H1 (cell line): Measurements from ENCODE around the gene CXCL17. TPM values are rescaled to one million over a fixed set of nuclear protein-coding genes. Genes with fewer than 3 reads are reported as not detected.

Experiments used
- CTCF ChIA-PET: fragments of 300-600 bp; sonication (Branson Sonifier 250); formaldehyde crosslinking; loops from one replicate; lab custom pipeline; 2021; ENCODE audit not compliant: partially characterized antibody; lab: Charles Lee
- POLR2A ChIA-PET: fragments of 300-600 bp; sonication (Branson Sonifier 250); formaldehyde crosslinking; loops from one replicate; lab custom pipeline; 2021; ENCODE audit warnings: inconsistent platforms; ENCODE audit not compliant: partially characterized antibody; lab: Charles Lee
- DNase-seq, 2 experiments: peaks; one replicate each; pipeline versions ENCODE4 v3.0.0 to v3.0.0-alpha.2; 2010 to 2022; ENCODE audit warnings: low spot score in 2 of 2, low read depth in 1 of 2, mixed read lengths in 1 of 2
- FAIRE-seq: peaks from 2 replicates; lab custom pipeline; 2011; peaks lifted over from hg19 to GRCh38; lab: Jason Lieb, UNC
- H2AFZ ChIP-seq: 2 replicates; pipeline ENCODE4 v1.8.1; 2012; ENCODE audit warnings: low read length, inconsistent platforms
- H2AK5ac ChIP-seq: 2 replicates; pipeline ENCODE4 v1.6.1; 2013; ENCODE audit warnings: low read depth, low read length
- H2BK120ac ChIP-seq: replicated peaks from 2 replicates; pipeline ENCODE3; 2013; ENCODE audit warnings: low read depth, low read length, inconsistent platforms
- H2BK12ac ChIP-seq: 2 replicates; pipeline ENCODE4 v1.6.1; 2013; ENCODE audit warnings: low read depth, low read length
- H2BK15ac ChIP-seq: 2 replicates; pipeline ENCODE4 v1.6.1; 2013; ENCODE audit warnings: low read length
- H2BK20ac ChIP-seq: 2 replicates; pipeline ENCODE4 v1.6.1; 2013; ENCODE audit warnings: low read length
- H2BK5ac ChIP-seq: 2 replicates; pipeline ENCODE4 v1.6.1; 2013; ENCODE audit warnings: low read depth, low read length
- H3K14ac ChIP-seq: 2 replicates; pipeline ENCODE4 v1.6.1; 2013; ENCODE audit warnings: inconsistent platforms; ENCODE audit not compliant: insufficient read length
- H3K18ac ChIP-seq: 2 replicates; pipeline ENCODE4 v1.6.1; 2013; ENCODE audit warnings: low read length; ENCODE audit errors: extremely low read depth
- H3K23ac ChIP-seq: 2 replicates; pipeline ENCODE4 v1.6.1; 2013; ENCODE audit warnings: inconsistent platforms; ENCODE audit not compliant: insufficient read length
- H3K23me2 ChIP-seq: 2 replicates; pipeline ENCODE4 v1.6.1; 2013; ENCODE audit warnings: low read depth, low read length
- H3K27ac ChIP-seq: 2 replicates; pipeline ENCODE4 v1.6.1; 2011; ENCODE audit warnings: low read depth, low read length, inconsistent platforms
- H3K27me3 ChIP-seq, 4 experiments: replicated peaks in 1 of 4; 1 replicate in 1 of 4; 2 replicates in 3 of 4; pipeline versions ENCODE4 v1.6.1 to v1.8.1; 2011 to 2013; ENCODE audit warnings: low read length in 3 of 4, mild to moderate bottlenecking in 3 of 4, inconsistent platforms in 2 of 4, mixed read lengths in 2 of 4, moderate library complexity in 1 of 4; ENCODE audit not compliant: control insufficient read depth in 3 of 4, insufficient read depth in 3 of 4; ENCODE audit errors: extremely low read depth in 1 of 4
- H3K36me3 ChIP-seq, 4 experiments: 2 replicates each; pipeline versions ENCODE4 v1.6.1 to v1.8.1; 2011 to 2013; ENCODE audit warnings: mild to moderate bottlenecking in 4 of 4, low read length in 3 of 4, moderate library complexity in 2 of 4, control low read depth in 1 of 4, inconsistent platforms in 1 of 4; ENCODE audit not compliant: insufficient read depth in 4 of 4, control insufficient read depth in 2 of 4
- H3K4ac ChIP-seq: replicated peaks from 2 replicates; pipeline ENCODE3; 2013; ENCODE audit warnings: low read length, low read depth, mixed read lengths, inconsistent platforms; ENCODE audit not compliant: insufficient read length
- H3K4me1 ChIP-seq, 4 experiments: replicated peaks in 1 of 4; 1 replicate in 1 of 4; 2 replicates in 3 of 4; pipeline versions ENCODE4 v1.6.1 to v1.8.1; 2011 to 2013; ENCODE audit warnings: low read length in 3 of 4, inconsistent platforms in 2 of 4, mixed read lengths in 1 of 4; ENCODE audit not compliant: insufficient read depth in 4 of 4, control insufficient read depth in 3 of 4
- H3K4me2 ChIP-seq, 2 experiments: 2 replicates each; pipeline versions ENCODE4 v1.6.1 to v1.8.1; 2011 to 2013; ENCODE audit warnings: low read depth in 2 of 2, low read length in 2 of 2, control low read depth in 1 of 2, inconsistent platforms in 1 of 2, mild to moderate bottlenecking in 1 of 2; ENCODE audit not compliant: insufficient read depth in 1 of 2
- H3K4me3 ChIP-seq, 4 experiments: fragments of 200-600, 300-600 bp in 1 of 4; sonication (generic), shearing (Covaris generic), sonication (Bioruptor Twin) in 1 of 4; 2 replicates each; pipeline versions ENCODE4 v1.5.1 to v1.8.1; 2011 to 2016; ENCODE audit warnings: low read length in 4 of 4, low read depth in 3 of 4, control low read depth in 2 of 4, inconsistent platforms in 2 of 4, mild to moderate bottlenecking in 2 of 4, mixed read lengths in 1 of 4, moderate library complexity in 1 of 4; ENCODE audit not compliant: insufficient read depth in 2 of 4; ENCODE audit errors: extremely low read depth in 1 of 4
- H3K56ac ChIP-seq: replicated peaks from 2 replicates; pipeline ENCODE3; 2013; ENCODE audit warnings: low read depth, mild to moderate bottlenecking, mixed read lengths, low read length, inconsistent platforms; ENCODE audit not compliant: insufficient read length
- H3K79me1 ChIP-seq: 2 replicates; pipeline ENCODE4 v1.6.1; 2013; ENCODE audit warnings: low read depth, low read length, control low read depth
- H3K79me2 ChIP-seq, 2 experiments: 2 replicates each; pipeline versions ENCODE4 v1.6.1 to v1.8.1; 2012 to 2013; ENCODE audit warnings: low read length in 2 of 2, mild to moderate bottlenecking in 2 of 2, inconsistent platforms in 1 of 2; ENCODE audit not compliant: insufficient read depth in 2 of 2, control insufficient read depth in 1 of 2
- H3K9ac ChIP-seq, 4 experiments: replicated peaks in 1 of 4; 1 replicate in 1 of 4; 2 replicates in 3 of 4; pipeline versions ENCODE4 v1.6.1 to v1.8.1; 2011 to 2013; ENCODE audit warnings: low read depth in 3 of 4, low read length in 3 of 4, control low read depth in 2 of 4, mild to moderate bottlenecking in 2 of 4, moderate library complexity in 2 of 4, inconsistent platforms in 1 of 4; ENCODE audit errors: extremely low read depth in 1 of 4
- H3K9me3 ChIP-seq, 2 experiments: 2 replicates each; pipeline versions ENCODE4 v1.6.1 to v1.8.1; 2012 to 2013; ENCODE audit warnings: mild to moderate bottlenecking in 2 of 2, moderate library complexity in 2 of 2, control low read depth in 1 of 2, inconsistent platforms in 1 of 2, low read depth in 1 of 2, low read length in 1 of 2, mixed read lengths in 1 of 2; ENCODE audit not compliant: insufficient read depth in 2 of 2
- H4K20me1 ChIP-seq, 2 experiments: replicated peaks in 1 of 2; 2 replicates each; pipeline versions ENCODE3 to v1.8.1; 2011 to 2013; ENCODE audit warnings: inconsistent platforms in 2 of 2, low read length in 2 of 2, mild to moderate bottlenecking in 1 of 2; ENCODE audit not compliant: insufficient read depth in 2 of 2, control insufficient read depth in 1 of 2
- H4K5ac ChIP-seq: 2 replicates; pipeline ENCODE4 v1.6.1; 2013; ENCODE audit warnings: low read length, low read depth, mixed read lengths, inconsistent platforms; ENCODE audit not compliant: insufficient read length
- H4K8ac ChIP-seq: 2 replicates; pipeline ENCODE4 v1.8.0; 2013; ENCODE audit warnings: mild to moderate bottlenecking, moderate library complexity, low read length, inconsistent platforms; ENCODE audit not compliant: insufficient read depth; ENCODE audit errors: extremely low read depth
- H4K91ac ChIP-seq: replicated peaks from 2 replicates; pipeline ENCODE3; 2013; ENCODE audit warnings: low read length, mixed read lengths, inconsistent platforms; ENCODE audit not compliant: insufficient read length
- CREB1 ChIP-seq: IDR thresholded peaks from 2 replicates; pipeline ENCODE4 v1.6.1; 2012; ENCODE audit warnings: inconsistent platforms
- GTF2F1 ChIP-seq: IDR thresholded peaks from 2 replicates; pipeline ENCODE4 v1.6.1; 2012; ENCODE audit warnings: low read depth, low read length, improper control_type of control experiment, borderline replicate concordance
- KDM5A ChIP-seq: fragments of 200-600 bp; IDR thresholded peaks from 2 replicates; pipeline ENCODE4 v1.7.1; 2012; ENCODE audit warnings: mild to moderate bottlenecking, low read length, inconsistent platforms, mixed read lengths
- NRF1 ChIP-seq: IDR thresholded peaks from 2 replicates; pipeline ENCODE4 v1.6.1; 2011; ENCODE audit warnings: mild to moderate bottlenecking, low read depth, low read length, improper control_type of control experiment
- RFX5 ChIP-seq: IDR thresholded peaks from 2 replicates; pipeline ENCODE4 v1.6.1; 2011; ENCODE audit warnings: low read depth, low read length, improper control_type of control experiment, borderline replicate concordance
- RXRA ChIP-seq: IDR thresholded peaks from 2 replicates; pipeline ENCODE4 v1.6.1; 2011; ENCODE audit warnings: low read depth, mild to moderate bottlenecking, low read length, moderate library complexity; ENCODE audit not compliant: insufficient read depth
- TCF12 ChIP-seq: IDR thresholded peaks from 2 replicates; pipeline ENCODE4 v1.6.1; 2011; ENCODE audit warnings: low read depth, mild to moderate bottlenecking, low read length
- YY1 ChIP-seq: IDR thresholded peaks from 2 replicates; pipeline ENCODE4 v1.6.1; 2011; ENCODE audit warnings: low read depth, mild to moderate bottlenecking, low read length
- WGBS, 2 experiments: shearing (Covaris generic) in 1 of 2; methylation state at CpG; one replicate each; pipeline versions ENCODE4 v1.1.6 to v1.1.7; 2013 to 2015; ENCODE audit warnings: low lambda C conversion rate in 2 of 2, mixed read lengths in 2 of 2, inconsistent platforms in 1 of 2, low coverage in 1 of 2, missing lambda C conversion rate in 1 of 2; ENCODE audit not compliant: insufficient replicate concordance in 2 of 2, insufficient coverage in 1 of 2, insufficient read length in 1 of 2; ENCODE audit errors: extremely low coverage in 1 of 2, missing lambda C conversion rate in 1 of 2; 5-methylcytosine and 5-hydroxymethylcytosine counted together
- polyA plus RNA-seq, 7 experiments: library from polyadenylated mRNA; depleted of rRNA in 3 of 7; stranded (reverse) in 5 of 7; unstranded in 2 of 7; fragments of >200 nt in 5 of 7; fragments of 200-250 nt in 2 of 7; gene quantifications; 1 replicate in 5 of 7; 2 replicates in 1 of 7; 4 replicates in 1 of 7; pipeline versions ENCODE4 v1.2.1 to v1.2.3, GENCODE V29; 2011 to 2013; ENCODE audit warnings: missing spikeins in 2 of 7, mixed read lengths in 2 of 7
- total RNA-seq: library from RNA; stranded (reverse); fragmentation: NEBNext Ultra II Directional; extraction: Animal tissue kit (Norgen Biotek cat#: 25700); gene quantifications from 2 replicates; pipeline ENCODE4 v1.2.1, GENCODE V29; 2021
- TF ChIP-seq, protein P1 (sequence below): IDR thresholded peaks from 2 replicates; pipeline ENCODE4 v1.6.1; 2012; ENCODE audit warnings: low read length, inconsistent platforms

The CXCL17 gene
- total and polyA plus RNA-seq, 2 of the 8 experiments (the other 6 are each of a cell fraction or from before 2014, with no cell fraction given), result not detected

- H3K56ac ChIP-seq, result no peak overlapping the region
- H3K9me3 ChIP-seq, result no peaks in the 10 kb centered on the region
- H3K27ac ChIP-seq, result no peak overlapping the region
- CTCF ChIA-PET, result interaction anchor here (0.7 to 4.7 kb wide), 13 partner anchors 10 to 966 kb away, joined by 3 to 24 read pairs (median 7); partner anchors contain the start of gene CEACAM1
- no peak overlapping the region for H3K9ac ChIP-seq
- H2BK15ac ChIP-seq, result no peak overlapping the region; the same call in 1 of the 2 replicates
- no peak overlapping the region for H2BK120ac ChIP-seq
- 81% methylated on average over 5 of the region's 5 CpGs; no CpG with 5 or more reads in 1 of the 2 experiments for WGBS, 2 experiments
- no peak overlapping the region for H3K4ac ChIP-seq
- H3K4me2 ChIP-seq, result no peak overlapping the region
- no peak for FAIRE-seq
- POLR2A ChIA-PET, result interaction anchor here (1.1 to 1.3 kb wide), 2 partner anchors 8 to 186 kb away, joined by 3 read pairs; no protein-coding TSS in a partner anchor
- H2BK12ac ChIP-seq, result peak overlapping the region; percentile 3; the same call in 1 of the 2 replicates
- DNase-seq, result no peak
- 0 out of 2 replicates have a peak overlapping the region, but pooled peaks have one; percentile 32 for H2AK5ac ChIP-seq
- H4K20me1 ChIP-seq, result no peaks in the 10 kb centered on the region
- no peaks in the 10 kb centered on the region for H3K36me3 ChIP-seq
- no peaks in the 10 kb centered on the region for H3K79me1 ChIP-seq
- H3K23ac ChIP-seq, result no peak overlapping the region
- no peak overlapping the region for H4K8ac ChIP-seq
- H3K14ac ChIP-seq, result no peak overlapping the region
- 0 out of 2 replicates have a peak overlapping the region, but pooled peaks have one; percentile 26 for H2AFZ ChIP-seq
- no peaks in the 10 kb centered on the region for H3K23me2 ChIP-seq
- H3K4me1 ChIP-seq, result peaks cover 0 to 4% (median under 1%) of the 10 kb centered on the region in 4 experiments; a peak in 3 of 7 replicates
- peak overlapping the region; percentile 20 for H4K91ac ChIP-seq
- H3K27me3 ChIP-seq, result no peaks in the 10 kb centered on the region
- peak overlapping the region; percentile 95; the same call in 1 of the 2 replicates for H2BK20ac ChIP-seq
- H3K4me3 ChIP-seq, result no peak overlapping the region
- H4K5ac ChIP-seq, result no peak overlapping the region
- H3K18ac ChIP-seq, result no peak overlapping the region; the same call in none of the 2 replicates
- H2BK5ac ChIP-seq, result peak overlapping the region; percentile 1; the same call in 1 of the 2 replicates
- H3K79me2 ChIP-seq, result no peaks in the 10 kb centered on the region
- TF ChIP-seq RFX5 (no peak), NRF1 (no peak), TCF12 (no peak), CREB1 (no peak), KDM5A (no peak), RXRA (no peak), YY1 (no peak), GTF2F1 (no peak)
- TF ChIP-seq, protein P1, sequence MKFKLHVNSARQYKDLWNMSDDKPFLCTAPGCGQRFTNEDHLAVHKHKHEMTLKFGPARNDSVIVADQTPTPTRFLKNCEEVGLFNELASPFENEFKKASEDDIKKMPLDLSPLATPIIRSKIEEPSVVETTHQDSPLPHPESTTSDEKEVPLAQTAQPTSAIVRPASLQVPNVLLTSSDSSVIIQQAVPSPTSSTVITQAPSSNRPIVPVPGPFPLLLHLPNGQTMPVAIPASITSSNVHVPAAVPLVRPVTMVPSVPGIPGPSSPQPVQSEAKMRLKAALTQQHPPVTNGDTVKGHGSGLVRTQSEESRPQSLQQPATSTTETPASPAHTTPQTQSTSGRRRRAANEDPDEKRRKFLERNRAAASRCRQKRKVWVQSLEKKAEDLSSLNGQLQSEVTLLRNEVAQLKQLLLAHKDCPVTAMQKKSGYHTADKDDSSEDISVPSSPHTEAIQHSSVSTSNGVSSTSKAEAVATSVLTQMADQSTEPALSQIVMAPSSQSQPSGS, result no peak
Measured at GRCh38 chr19:42465827-42466280, 23.1 kb upstream of the CXCL17 start.
